Uterus (tissue), 2 donors: Measurements from ENCODE around the gene TMEM119.

Source experiments
- CTCF ChIP-seq, 4 experiments: fragments of 200-600 bp in 2 of 4; fragments of 450-650 bp in 2 of 4; sonication (generic) in 2 of 4; IDR thresholded peaks; one replicate each; pipeline ENCODE4 v1.5.1; 2016 to 2019; ENCODE audit warnings: antibody characterized with exemption in 4 of 4, mild to moderate bottlenecking in 2 of 4, moderate library complexity in 1 of 4
- POLR2A ChIP-seq, 2 donors: fragments of 450-650 bp; IDR thresholded peaks; one replicate each; pipeline ENCODE4 v1.6.1; 2016; ENCODE audit warnings: antibody characterized with exemption in 2 of 2, mild to moderate bottlenecking in 1 of 2, moderate library complexity in 1 of 2

GRCh38 chr12:108633081-108633533 is 35.2 kb upstream of the TMEM119 start:
- TF ChIP-seq CTCF (IDR thresholded peaks at IDR 0.05): no peak
- no peak for TF ChIP-seq POLR2A (IDR thresholded peaks at IDR 0.05)
